Measurements from ENCODE around the gene PPIC.

Gene PPIC

GRCh38 chr5:122997294-122997693 is 39.2 kb downstream of the PPIC start:
- no peak overlapping the region for H3K4me3 ChIP-seq (ENCODE audit: low read length)
- DNase-seq (ENCODE audit: low read depth), result no peak
- no peak for TF ChIP-seq CTCF (IDR thresholded peaks at IDR 0.05; ENCODE audit: insufficient read depth, low read depth, low read length, missing control alignments)

- TF ChIP-seq CTCF (IDR thresholded peaks at IDR 0.05; ENCODE audit: insufficient read depth, low read depth, low read length, missing control alignments), result no peak
- no peak for DNase-seq (ENCODE audit: low read depth)
- no peak overlapping the region for H3K4me3 ChIP-seq (ENCODE audit: low read length)
Observed at GRCh38 chr5:122996091-122996490, 40.4 kb downstream of the PPIC start.

- H3K4me3 ChIP-seq (ENCODE audit: low read length), result no peak overlapping the region
- no peak for TF ChIP-seq CTCF (IDR thresholded peaks at IDR 0.05; ENCODE audit: insufficient read depth, low read depth, low read length, missing control alignments)
- no peak for DNase-seq (ENCODE audit: low read depth)
Observed at GRCh38 chr5:122985954-122986721, 50.4 kb downstream of the PPIC start.

GRCh38 chr5:122985006-122985700 is 51.4 kb downstream of the PPIC start:
- no peak for TF ChIP-seq CTCF (IDR thresholded peaks at IDR 0.05; ENCODE audit: insufficient read depth, low read depth, low read length, missing control alignments)
- DNase-seq (ENCODE audit: low read depth), result no peak
- no peak overlapping the region for H3K4me3 ChIP-seq (ENCODE audit: low read length)

- H3K4me3 ChIP-seq (ENCODE audit: low read length), result no peak overlapping the region
- DNase-seq (ENCODE audit: low read depth), result no peak
- TF ChIP-seq CTCF (IDR thresholded peaks at IDR 0.05; ENCODE audit: insufficient read depth, low read depth, low read length, missing control alignments), result no peak
Observed at GRCh38 chr5:122984425-122984824, 52.1 kb downstream of the PPIC start.

GRCh38 chr5:122982376-122982775 is 54.1 kb downstream of the PPIC start:
- DNase-seq (ENCODE audit: low read depth), result no peak
- H3K4me3 ChIP-seq (ENCODE audit: low read length), result no peak overlapping the region
- TF ChIP-seq CTCF (IDR thresholded peaks at IDR 0.05; ENCODE audit: insufficient read depth, low read depth, low read length, missing control alignments), result no peak

All from epithelial cell of esophagus (primary cell).